HG02981 (cell line): Measurements from ENCODE around the gene HMGN4.
"Not testable (repeated sequence)": the region's sequence is repeated elsewhere in the genome, so short reads cannot be mapped to it uniquely, and the experiment has no call there.

Source experiments
- ATAC-seq: cut with Tn5 transposase; IDR thresholded peaks from one replicate; pipeline ENCODE4 v1.9.1; 2021; ENCODE audit warnings: mild to moderate bottlenecking, moderate library complexity; ENCODE audit not compliant: unreplicated experiment

Gene HMGN4

DNA sequence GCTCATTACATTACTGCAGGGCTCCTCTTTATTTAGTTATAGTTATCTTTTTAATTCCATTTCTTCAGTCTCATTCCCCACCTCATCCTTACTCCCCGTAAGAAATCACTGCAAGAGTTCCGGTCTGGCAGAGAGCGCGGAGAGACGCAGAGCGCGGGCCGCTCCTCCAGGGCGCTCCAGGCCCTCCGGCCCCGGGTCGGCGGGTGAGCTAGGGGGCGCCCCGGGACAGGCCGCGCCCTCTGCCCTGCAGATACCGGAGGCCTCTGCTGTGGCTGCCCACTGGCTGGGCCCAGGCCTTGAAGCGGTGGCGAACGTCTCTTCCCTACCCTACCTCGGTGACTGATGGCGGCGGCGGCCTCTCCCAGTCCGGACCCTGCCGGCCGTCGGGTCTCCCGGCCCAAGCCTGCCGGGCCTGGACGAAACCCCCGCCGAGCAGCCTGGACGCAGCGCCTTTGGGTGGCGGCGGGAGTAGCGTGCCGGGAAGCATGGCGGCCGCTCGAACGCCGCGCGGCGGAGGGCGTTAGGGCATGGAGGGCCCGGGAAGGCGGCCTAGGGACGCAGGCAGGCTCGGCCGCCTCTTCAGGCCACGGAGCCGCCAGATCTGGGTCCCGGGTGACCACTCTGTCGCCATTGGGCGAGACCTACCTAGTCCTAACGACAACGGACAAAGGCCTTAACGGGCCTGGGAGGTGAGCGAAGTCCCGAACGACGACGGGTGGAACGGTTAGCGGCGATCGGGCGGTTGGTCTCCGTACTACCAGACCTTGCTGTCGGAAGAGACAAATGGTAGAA is 16.4 kb upstream of the HMGN4 start:
- ATAC-seq, result peak; percentile 75

DNA sequence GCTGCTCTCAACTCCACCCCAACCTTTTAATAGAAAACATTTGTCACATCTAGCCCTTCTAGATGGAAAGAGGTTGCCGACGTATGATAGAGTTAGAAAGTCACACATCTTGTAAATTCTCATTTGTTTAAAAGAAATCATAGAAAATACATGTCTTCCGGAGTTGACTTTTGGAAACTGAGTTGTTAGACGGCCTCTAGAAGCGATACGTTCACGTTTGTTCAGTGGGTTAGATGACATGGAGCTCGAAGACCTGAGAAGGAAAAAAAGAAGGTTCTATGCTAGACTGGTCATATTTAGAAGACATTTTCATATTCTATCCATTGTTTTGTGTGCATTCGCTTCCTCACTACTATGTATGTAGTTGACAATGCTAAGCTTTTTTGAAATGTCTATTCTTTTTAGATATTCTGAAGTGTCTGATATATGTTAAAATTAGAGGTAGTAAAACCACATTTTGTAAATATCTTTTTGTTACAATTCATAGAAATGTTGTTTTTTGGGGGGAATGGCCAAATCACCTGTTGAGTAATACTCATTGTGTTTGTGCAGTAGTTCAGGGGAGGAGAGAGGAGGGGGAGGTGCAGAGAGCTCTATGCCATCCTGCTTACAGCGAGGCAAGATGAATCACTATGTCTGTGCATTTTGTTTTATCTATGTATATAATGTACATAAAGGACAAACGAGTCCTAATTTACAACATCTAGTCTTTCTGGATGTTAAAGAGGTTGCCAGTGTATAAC is 15.5 kb upstream of the HMGN4 start:
- not testable (repeated sequence) for ATAC-seq

DNA sequence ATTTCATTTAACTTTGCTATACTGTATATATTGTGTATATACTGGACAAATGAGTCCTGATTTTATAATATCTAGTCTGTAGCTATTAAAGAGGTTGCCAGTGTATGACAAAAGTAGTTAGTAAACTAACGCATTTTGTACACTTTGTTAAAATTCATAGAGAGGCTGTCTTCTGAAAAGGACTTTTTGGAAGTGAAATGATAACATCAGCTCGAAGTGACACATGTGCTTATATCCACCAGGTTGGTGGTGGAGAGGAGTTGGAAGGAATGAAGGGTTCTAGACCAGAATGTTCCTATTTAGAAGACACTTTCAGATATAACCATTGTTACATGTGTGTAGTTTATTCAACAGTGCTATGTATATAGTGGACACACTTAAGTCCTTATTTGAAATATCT is 13.9 kb upstream of the HMGN4 start:
- ATAC-seq, result not testable (repeated sequence)

DNA sequence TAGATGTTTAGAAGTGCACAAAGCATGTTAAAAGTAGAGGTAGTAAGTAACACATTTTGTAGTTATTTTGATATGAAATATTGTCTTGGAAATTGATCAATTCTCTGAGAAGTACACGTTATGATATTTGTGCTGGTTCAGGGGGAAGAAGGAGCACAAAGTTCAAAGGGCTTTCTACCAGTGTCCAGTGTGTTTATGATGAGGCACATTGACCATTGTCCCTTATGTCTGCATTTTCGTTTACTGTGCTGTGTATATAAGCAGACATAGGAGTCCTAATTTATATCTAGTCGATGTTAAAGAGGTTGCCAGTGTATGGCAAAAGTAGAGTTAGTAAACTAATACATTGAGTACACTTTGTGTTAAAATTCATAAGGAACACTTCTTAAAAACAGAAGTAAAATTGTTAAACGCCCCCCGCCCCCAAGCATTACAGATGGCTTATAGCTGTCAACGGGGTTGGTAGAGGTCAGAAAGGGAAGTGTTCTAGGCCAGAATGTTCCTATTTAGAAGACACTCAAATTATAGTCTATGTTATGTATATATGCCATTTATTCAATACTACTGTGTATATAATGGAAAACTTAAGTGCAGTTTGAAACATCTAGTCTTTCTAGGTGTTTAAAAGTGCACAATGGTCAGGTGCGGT is 13.3 kb upstream of the HMGN4 start:
- ATAC-seq, result no peak

DNA sequence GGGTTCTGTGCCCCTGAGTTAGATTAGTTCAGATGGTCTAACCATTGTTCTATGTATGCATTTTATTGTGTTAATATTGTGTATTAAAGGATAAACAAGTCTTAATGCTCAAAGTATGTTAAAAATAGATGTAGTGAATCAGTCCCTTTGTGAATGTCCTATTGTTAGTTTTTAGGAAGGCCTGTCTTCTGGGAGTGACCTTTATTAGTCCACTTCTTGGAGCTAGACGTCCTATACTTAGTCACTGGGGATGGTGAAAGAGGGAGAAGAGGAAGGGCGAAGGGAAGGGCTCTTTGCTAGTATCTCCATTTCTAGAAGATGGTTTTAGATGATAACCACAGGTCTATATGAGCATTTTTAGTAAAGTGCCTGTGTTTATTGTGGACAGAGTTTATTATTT is 12.3 kb upstream of the HMGN4 start:
- no peak for ATAC-seq

DNA sequence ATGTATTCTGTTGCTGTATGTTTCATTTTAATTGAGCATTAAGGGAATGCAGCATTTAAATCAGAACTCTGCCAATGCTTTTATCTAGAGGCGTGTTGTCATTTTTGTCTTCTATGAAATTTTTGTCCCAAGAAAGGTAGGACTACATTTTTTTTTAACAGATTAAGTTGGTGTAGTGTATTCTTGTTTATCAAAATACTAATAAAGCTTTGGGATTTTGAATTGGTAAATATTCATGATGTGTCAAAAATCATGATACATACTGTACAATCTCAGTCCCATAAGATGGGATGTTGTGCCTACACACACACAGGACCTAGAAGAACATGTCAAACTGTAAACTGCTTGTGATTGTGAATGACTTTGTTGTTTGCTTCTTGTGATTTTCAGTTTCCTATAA is 11.2 kb upstream of the HMGN4 start:
- ATAC-seq, result no peak

DNA sequence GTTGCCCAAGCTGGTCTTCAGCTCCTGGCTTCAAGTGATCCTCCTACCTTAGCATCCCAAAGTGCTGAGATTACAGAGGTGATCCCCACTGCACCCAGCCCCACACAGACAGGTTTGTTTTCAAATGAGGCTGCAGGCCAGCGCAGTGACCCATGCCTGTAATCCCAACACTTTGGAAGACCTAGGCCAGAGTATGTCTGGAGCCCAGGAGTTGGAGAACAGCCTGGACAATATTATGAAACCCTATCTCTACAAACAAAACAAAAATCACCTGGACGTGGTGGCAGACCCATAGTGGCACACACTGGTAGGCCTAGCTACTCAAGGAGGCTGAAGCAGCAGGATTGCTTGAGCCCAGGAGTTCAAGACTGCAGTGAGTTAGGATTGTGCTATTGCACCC is 8.0 kb upstream of the HMGN4 start:
- no peak for ATAC-seq

DNA sequence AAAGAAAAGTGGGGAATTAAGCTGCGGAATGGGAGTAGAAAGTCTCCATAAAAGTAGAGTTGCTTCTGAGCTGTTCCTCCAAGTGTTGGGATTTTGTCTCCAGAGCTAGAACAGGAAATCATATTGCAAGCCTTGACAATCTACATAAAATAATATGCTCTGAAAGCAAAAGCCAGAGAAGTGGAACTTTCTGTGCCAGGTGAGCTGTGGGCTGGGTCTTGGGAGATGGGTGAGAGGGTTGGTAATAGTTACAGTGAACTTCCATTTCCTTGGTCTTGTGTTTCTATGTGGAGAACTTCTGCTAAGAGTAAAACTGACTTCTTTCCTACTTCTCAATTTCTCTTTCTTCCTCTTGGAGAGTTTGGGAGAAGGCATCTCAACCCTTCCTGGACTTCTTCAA is 6.3 kb upstream of the HMGN4 start:
- ATAC-seq, result no peak

DNA sequence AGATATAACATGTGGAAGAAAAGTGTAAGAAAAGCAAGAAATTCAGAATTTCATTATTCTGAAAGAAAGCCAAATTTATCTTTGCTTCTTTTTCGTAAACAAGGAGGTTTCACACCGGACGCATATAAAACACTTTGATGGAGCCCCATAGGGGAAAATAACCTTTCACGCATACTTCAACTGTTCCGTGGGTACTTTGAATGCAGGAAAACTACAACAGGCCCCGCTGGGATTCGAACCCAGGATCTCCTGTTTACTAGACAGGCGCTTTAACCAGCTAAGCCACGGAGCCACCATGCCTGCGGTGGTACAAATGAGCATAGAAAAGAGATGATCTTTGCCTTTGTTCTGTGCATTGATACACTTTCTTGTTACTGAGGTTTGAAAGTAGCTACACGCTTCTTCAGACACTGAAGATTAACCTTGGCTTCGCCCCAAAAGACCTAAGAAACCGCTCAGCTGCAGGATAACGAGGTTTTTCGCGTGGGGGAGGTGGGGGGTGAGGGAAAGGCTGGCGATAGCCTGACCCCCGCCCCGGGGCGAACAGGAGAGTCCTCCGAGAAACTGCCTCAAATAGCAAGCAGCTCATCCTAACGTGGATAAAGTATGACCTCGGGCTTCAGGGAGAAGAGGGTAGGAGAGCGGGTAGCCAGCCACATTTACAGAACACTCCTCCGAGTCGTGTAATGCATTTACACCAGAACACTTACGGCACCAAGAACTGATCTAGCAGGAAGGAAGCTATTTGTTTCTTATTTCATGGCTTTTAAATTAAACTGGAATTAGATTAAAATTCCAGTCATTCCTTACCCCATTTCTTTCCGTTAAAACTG is 5.3 kb upstream of the HMGN4 start:
- ATAC-seq, result peak; percentile 40

DNA sequence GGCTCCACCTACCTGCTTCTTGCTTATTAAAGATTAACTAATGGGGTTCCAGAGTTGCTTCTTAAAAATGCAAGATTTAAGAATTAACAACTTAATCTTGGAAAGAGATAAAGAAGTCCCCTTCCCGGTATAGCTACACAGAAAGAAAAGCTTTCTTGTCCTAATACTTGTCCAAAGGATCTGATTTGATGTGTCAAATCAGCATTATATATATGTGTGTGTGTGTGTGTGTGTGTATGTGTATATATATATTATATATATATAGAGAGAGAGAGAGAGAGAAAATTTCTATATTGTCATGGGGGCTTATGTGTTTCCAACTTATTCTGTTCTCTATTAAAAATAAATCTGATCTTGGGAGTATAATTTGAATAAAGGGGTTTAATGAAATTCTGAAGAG is 4.6 kb upstream of the HMGN4 start:
- ATAC-seq, result no peak

DNA sequence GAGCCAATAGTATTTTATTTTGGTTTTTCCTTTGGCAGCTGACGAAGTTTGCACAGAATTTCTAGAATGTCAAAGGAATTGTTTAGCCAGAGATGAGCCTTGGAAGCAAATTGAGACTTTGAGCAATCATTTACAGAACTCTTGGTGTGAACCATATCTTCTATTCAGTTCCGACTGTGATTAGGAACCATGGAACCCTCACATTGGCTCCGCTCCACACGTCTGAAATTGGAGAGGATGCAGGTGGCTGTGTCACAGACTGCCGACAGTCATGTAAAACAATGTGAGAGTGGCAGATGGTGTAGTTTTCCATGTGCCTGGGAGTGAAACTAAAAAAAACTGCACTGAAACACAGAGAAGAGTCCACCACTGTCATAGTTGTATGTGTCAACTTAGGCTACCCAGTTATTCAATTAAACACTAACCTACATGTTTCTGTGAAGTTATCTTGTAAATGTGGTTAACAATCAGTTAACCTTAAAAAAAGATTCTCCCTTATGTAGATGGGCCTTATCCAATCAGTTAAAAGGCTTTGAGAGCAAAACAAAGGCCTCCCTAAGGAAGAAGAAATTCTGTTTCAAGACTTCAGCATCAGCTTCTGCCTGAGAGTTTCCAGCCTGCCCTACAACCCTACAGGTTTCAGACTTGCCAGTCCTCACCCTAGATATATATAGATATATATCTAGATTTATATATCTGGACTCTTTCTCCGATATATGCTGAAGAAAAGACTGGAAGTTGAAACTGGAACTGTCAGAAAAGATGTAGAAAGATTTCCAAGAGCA is 3.3 kb upstream of the HMGN4 start:
- no peak for ATAC-seq

DNA sequence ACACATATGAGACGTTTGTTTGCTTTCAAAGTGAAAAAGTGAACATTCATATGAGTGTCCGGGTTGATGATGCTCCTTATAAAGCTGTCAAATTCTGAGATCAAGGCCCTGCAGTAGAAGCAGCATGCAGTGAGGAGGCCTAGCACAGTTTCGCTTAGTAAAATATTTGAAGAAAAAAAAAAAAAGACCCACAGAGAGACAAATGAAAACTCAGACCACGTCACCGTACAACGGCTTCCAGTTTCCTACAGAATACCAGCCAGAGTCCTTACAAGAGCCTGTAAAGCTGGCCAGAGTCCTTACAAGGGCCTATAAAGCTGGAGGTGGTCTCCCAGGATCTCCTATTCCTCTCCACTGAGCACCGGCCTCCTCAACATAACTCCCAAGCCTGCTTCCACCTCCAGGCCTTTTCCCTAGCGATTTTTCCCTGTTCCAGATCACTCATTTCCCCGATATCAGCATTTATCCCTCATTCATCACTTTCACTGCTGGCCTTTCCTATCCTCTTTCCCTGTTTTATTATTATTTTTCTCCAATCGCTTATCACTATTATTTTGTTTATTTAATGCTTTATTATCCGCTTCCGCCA is 1.5 kb upstream of the HMGN4 start:
- no peak for ATAC-seq

DNA sequence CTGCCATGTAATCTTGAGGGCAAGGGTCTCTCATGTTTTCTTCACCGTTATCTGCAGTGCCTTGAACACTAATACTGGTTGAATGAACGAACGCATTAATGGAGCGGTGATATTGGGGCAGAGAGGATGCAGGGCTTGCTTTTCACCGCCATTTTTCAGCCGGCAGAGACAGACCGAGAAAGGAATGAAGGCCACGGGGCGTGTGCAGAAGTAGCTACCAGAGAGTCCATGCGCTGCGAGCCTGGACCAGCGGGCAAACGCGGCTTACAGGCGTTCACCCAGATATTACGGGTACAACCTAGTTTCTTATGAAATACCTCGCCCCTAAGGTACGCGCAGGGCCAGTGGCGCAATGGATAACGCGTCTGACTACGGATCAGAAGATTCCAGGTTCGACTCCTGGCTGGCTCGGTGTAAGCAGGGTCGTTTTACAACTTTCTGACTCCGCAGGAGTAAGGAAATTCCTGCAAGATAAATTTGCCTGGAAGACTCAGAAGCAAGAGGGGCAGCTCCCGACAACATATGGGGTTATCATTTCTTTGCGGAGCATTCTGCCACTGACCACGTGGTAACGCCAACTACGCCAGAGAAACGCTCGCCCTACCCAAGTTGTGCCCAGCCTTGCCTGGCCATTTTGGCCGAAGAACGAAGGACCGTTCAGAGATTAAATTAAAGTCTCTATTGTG is 863 bp upstream of the HMGN4 start:
- ATAC-seq, result peak; percentile 33

DNA sequence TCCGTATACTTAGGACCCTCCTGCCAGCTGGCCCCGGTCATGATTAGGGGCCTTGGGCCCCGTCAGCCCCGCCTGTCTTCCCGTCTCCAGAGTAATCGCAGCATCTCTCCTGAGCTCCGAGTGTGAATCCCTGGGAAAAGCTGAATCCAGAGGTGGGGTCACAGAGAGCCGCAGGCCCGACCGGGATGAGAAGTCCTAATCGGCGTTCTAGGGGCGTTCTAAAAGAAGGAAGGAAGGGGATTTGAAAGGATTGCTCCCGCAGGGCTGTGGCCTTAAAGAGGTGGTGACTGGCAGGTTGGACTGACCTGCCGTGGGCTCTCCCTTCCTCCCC is 371 bp downstream of the HMGN4 start:
- peak; percentile 2 for ATAC-seq

DNA sequence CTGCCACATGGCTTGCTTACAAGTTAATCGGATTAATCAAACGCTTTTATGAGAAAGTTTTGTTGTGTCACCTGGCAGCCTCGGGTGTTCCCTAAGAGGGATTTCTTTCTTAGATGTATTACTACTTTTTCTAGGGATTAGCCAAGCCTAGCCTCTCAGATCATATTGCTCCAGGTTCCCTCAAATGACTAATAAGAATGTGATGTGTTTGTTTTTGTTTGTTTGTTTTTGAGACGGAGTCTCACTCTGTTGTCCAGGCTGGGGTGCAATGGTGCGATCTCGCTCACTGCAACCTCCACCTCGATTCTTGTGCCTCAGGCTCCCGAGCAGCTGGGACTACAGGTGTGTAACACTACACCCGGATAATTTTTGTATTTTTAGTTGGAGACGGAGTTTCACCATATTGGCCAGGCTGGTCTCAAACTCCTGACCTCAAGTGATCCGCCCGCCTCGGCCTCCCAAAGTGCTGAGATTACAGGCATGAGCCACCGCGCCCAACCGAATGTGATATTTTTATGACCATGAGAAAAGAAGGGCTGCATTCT is 977 bp downstream of the HMGN4 start:
- ATAC-seq, result no peak

DNA sequence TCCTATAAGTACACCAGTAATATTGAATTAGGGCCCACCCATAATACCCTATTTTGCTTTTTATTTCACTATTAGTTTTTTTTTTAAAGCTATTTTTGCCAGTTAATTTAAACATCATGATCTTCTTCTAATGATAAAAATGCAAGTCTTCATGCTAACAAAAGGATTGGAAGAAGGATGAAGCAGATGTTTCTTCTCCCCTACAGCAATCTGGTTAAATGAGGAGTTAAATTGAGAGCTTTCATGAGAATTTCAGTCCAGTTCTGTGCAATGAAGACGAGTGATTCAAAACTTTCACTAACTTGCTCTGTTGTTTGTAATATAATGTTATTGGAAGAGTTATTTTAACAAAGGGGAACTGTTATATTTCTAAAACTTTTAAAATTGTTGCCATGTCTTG is 3.4 kb downstream of the HMGN4 start:
- ATAC-seq, result no peak

DNA sequence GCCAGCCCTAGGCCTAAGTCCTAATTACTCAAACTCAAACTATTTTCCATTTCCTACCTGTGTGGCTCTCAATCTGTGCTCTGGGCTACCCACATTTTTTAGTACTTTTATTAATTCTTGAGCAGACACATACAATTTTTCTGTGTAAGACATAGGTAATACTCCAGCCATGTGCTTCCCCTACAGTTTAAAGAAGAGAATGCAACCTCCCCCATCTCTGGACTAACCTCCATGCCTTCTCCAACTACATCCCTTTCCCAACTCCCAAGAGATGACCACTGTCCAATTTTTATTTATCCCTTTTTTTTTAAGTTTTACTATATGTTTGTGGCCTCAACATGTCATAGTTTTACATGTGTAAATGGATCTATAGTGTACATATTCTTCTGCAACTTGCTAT is 5.8 kb downstream of the HMGN4 start:
- no peak for ATAC-seq

DNA sequence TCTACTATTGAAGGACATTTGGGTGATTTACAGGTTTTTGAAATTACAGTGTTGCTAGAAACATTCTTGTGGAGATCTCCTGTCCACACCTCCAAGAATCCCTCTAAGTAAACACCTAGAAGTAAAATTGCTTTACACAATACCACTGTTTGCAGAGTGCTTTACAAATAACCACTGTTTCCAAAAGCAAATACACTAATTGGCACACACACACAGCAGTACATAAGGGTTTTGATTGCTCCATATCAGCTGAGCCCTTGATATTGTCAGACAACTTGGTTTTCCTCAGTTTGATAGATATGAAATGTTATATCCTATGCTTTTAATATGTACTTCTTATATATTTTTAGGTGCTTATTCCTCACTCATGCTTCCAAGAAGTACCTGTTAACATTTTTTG is 6.3 kb downstream of the HMGN4 start:
- no peak for ATAC-seq

DNA sequence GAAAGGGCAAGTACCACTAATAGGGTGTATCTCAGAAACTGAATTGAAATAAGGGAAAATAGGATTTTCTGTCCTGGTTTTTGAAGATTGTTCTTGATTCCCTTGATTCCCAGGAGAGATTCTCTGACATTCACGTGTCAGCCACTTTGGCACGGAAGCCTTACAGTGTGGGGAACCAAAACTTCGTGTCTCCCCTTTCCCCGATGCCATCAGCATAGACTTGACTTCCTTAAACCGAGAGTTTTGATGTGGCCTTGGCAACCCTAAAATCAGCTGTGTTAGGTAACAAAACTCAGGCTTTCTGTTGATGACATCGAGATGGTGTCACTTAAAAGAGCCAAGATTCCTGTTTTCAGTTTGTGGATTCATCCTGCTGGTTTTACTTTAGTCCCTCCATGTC is 7.5 kb downstream of the HMGN4 start:
- no peak for ATAC-seq
